ENCODE measurements around the gene DPF1.

DNA sequence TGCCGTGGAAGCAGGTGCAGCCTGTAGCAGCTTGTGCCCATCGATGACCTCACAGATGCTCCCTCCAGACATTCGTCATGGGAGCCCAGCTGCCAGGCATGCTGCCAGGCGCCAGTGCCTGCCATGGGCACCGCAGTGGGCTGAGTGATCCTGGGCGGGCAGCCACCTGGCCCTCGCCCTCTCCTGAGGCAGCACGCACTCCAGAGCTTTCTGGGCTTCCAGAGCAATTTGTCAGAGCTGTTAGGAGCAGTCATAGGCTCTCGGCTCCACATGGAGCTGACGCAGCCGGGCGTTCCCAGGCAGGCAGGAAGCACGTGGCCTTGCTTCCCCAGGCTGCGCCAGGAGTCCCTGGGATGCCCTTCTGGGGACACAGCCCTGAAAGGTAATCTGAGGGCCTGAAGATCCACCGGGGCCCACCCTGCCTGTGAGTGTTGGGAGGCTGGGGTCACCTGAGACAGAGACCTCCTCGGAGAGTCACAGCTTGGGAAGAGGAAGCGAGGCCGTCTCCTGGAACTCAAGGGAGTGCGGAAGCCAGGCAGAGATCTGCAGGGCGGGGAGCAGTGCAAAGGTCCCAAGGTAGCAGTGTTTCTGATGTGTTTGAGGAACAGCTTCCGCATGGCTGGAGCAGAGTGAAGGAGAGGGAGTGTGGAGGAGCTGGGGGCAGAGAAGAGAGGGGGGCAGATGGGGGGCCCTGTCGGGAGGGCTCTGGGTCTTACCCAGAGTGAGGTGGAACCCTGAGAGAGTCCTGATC, 50.6 kb downstream of the DPF1 start:
- TF ChIP-seq, protein P1, sequence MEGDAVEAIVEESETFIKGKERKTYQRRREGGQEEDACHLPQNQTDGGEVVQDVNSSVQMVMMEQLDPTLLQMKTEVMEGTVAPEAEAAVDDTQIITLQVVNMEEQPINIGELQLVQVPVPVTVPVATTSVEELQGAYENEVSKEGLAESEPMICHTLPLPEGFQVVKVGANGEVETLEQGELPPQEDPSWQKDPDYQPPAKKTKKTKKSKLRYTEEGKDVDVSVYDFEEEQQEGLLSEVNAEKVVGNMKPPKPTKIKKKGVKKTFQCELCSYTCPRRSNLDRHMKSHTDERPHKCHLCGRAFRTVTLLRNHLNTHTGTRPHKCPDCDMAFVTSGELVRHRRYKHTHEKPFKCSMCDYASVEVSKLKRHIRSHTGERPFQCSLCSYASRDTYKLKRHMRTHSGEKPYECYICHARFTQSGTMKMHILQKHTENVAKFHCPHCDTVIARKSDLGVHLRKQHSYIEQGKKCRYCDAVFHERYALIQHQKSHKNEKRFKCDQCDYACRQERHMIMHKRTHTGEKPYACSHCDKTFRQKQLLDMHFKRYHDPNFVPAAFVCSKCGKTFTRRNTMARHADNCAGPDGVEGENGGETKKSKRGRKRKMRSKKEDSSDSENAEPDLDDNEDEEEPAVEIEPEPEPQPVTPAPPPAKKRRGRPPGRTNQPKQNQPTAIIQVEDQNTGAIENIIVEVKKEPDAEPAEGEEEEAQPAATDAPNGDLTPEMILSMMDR (IDR thresholded peaks at IDR 0.05): no peak
- TF ChIP-seq POLR2A (IDR thresholded peaks at IDR 0.05): peak in 1 of 2 donors; percentile 31

Measured in adrenal gland (tissue), 5 donors.